Type B pancreatic cell (in vitro differentiated cells): ENCODE results near the gene NUP205. TPM values are rescaled to one million over a fixed set of nuclear protein-coding genes. Genes with fewer than 3 reads are reported as not detected.

ENCODE experiments used
- DNase-seq: peaks from one replicate; pipeline ENCODE4 v3.0.0; 2021; ENCODE audit warnings: mixed read lengths; ENCODE audit not compliant: unreplicated experiment; ENCODE audit errors: extremely low spot score
- H3K27ac Mint-ChIP-seq: 2 replicates; pipeline ENCODE4 v1.8.0; 2021; ENCODE audit warnings: mild to moderate bottlenecking, mixed read lengths
- H3K27me3 Mint-ChIP-seq: 2 replicates; pipeline ENCODE4 v1.8.0; 2021; ENCODE audit warnings: mixed read lengths
- H3K36me3 Mint-ChIP-seq: 2 replicates; pipeline ENCODE4 v1.8.0; 2021; ENCODE audit warnings: mixed read lengths
- H3K4me1 Mint-ChIP-seq: one replicate; pipeline ENCODE4 v1.8.0; 2021; ENCODE audit warnings: mixed read lengths; ENCODE audit not compliant: unreplicated experiment
- H3K4me3 Mint-ChIP-seq: 2 replicates; pipeline ENCODE4 v1.8.0; 2021; ENCODE audit warnings: mild to moderate bottlenecking, mixed read lengths
- H3K9me3 Mint-ChIP-seq: 2 replicates; pipeline ENCODE4 v1.8.0; 2021; ENCODE audit warnings: mixed read lengths
- CTCF ChIP-seq: fragments of 200-600 bp; sonication (generic); conservative IDR thresholded peaks from 2 replicates; pipeline ENCODE4 v1.5.0; 2021; ENCODE audit warnings: antibody characterized with exemption, mild to moderate bottlenecking
- total RNA-seq: library from RNA; stranded (reverse); gene quantifications from 2 replicates; pipeline ENCODE4 v1.2.1, GENCODE V29; 2021; ENCODE audit warnings: low replicate concordance

NUP205 gene
- total RNA-seq, 1 donor from 2014 or later, result 102 TPM

GRCh38 chr7:135683609-135684008, 125.9 kb downstream of the NUP205 start:
- TF ChIP-seq CTCF, result no peak
- Mint-ChIP-seq H3K27me3 (no peaks in the 10 kb centered on the region), H3K4me1 (peaks cover 24% of the 10 kb centered on the region), H3K9me3 (no peaks in the 10 kb centered on the region), H3K4me3 (no peak overlapping the region), H3K27ac (peak overlapping the region; percentile 62), H3K36me3 (peaks cover 18% of the 10 kb centered on the region)
- no peak for DNase-seq

- H3K4me1 Mint-ChIP-seq, result peaks cover 24% of the 10 kb centered on the region
- H3K27ac Mint-ChIP-seq, result peak overlapping the region; percentile 34
These were observed 126.4 kb downstream of the NUP205 start for GRCh38 chr7:135684136-135684535.

GRCh38 chr7:135684699-135685098, 127.0 kb downstream of the NUP205 start:
- no peak overlapping the region for H3K4me3 Mint-ChIP-seq
- H3K27ac Mint-ChIP-seq, result peak overlapping the region; percentile 34
- no peaks in the 10 kb centered on the region for H3K9me3 Mint-ChIP-seq
- DNase-seq, result no peak
- H3K36me3 Mint-ChIP-seq, result peaks cover 23% of the 10 kb centered on the region
- TF ChIP-seq CTCF, result no peak
- H3K4me1 Mint-ChIP-seq, result peaks cover 24% of the 10 kb centered on the region
- H3K27me3 Mint-ChIP-seq, result no peaks in the 10 kb centered on the region

More at GRCh38 chr7:135684136-135684535, 126.4 kb downstream of the NUP205 start:
- no peaks in the 10 kb centered on the region for H3K9me3 Mint-ChIP-seq
- TF ChIP-seq CTCF, result no peak
- H3K27me3 Mint-ChIP-seq, result no peaks in the 10 kb centered on the region
- no peak overlapping the region for H3K4me3 Mint-ChIP-seq
- DNase-seq, result no peak
- H3K36me3 Mint-ChIP-seq, result peaks cover 19% of the 10 kb centered on the region

GRCh38 chr7:135685306-135686084, 127.8 kb downstream of the NUP205 start:
- Mint-ChIP-seq H3K9me3 (no peaks in the 10 kb centered on the region), H3K4me3 (no peak overlapping the region), H3K27me3 (no peaks in the 10 kb centered on the region), H3K27ac (no peak overlapping the region), H3K36me3 (peaks cover 26% of the 10 kb centered on the region), H3K4me1 (peaks cover 24% of the 10 kb centered on the region)
- no peak for DNase-seq
- no peak for TF ChIP-seq CTCF

- H3K27me3 Mint-ChIP-seq, result no peaks in the 10 kb centered on the region
- H3K4me1 Mint-ChIP-seq, result peaks cover 24% of the 10 kb centered on the region
- H3K4me3 Mint-ChIP-seq, result no peak overlapping the region
- no peak for TF ChIP-seq CTCF
- peaks cover 24% of the 10 kb centered on the region for H3K36me3 Mint-ChIP-seq
- no peak for DNase-seq
- no peak overlapping the region for H3K27ac Mint-ChIP-seq
- no peaks in the 10 kb centered on the region for H3K9me3 Mint-ChIP-seq
These were observed 129.7 kb downstream of the NUP205 start for GRCh38 chr7:135687466-135687865.
